ENCODE results near the gene GJB5. TPM values are rescaled to one million over a fixed set of nuclear protein-coding genes. Genes with fewer than 3 reads are reported as not detected.

GJB5 gene
- 4.0 and 11.5 TPM in 2 replicates for polyA plus RNA-seq

DNA sequence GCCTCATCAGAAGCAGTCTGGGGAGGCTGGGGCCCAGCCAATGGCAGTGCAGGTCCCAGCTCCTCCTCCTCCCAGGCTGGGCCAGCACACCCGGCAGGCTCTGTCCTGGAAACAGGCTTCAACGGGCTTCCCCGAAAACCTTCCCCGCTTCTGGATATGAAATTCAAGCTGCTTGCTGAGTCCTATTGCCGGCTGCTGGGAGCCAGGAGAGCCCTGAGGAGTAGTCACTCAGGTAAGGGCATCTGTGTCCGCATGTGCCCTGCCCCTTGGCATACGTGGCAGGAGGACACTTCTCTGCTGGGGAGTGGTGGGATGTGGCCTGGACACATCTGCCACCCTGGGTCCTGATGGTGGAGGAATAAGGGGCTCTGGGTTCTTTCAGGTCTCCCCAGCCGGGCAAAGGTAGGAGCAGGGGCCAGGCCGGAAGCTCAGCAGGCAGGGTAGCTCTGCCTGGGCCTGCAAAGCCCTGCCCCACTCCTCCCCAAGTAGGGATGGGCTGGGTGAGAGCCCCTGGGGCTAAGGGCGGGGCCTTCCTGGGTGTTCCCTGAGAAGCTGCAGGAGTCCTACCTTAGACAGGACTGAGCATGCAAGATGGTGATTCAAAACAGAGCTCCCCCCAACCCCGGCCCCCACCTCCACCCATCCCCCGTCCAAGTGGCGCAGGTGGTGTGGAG lies at the start of gene GJB5:
TSS of gene GJB5 (plus strand) at position 84 of the 674 bp plus-strand sequence. CDS start 2,284 bp downstream, outside the sequence.

DNA sequence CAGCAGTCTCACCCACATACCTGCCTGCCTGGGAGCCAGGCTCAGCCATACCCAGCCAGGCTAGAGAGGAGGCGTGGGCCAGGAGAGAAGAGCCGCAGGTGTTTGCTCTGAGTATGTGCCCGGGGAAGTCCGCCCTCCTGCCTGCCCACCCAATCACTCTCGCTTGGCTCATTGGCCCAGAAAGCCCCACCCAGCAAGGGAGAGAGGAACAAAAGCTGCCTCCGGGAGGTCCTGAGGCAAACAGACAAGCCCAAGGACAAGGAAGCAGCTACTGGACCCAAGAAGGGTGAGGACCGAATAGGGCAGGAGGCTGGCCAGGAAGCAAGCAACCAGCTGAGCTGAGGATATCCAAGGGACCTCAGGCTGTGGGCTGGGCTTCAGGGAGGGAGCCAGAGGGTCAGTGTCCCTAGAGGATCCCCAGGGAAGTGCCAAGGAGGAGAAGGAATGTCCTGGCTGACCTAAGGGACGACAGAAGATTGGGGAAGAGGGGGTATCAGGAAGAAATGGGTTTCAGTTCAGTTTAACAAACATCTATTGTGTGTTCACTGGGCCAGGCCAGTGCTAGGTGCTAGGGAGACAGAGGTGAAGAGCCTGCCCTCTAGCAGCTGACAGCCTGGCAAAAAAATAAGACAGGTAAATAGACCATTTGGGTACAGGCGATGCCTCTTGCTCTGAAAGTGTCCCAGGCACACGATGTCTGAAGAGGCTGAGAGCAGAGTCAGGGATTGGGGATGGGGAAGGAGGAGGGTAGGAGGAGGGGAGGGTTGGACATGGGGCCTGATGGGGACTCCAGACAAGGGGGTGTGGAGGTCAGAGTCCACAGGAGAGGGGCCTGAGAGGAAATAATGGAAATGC lies 4.9 kb downstream of the GJB5 start, which contains the start of gene GJB4:
TSS of gene GJB4 (plus strand) at position 238 of the 855 bp plus-strand sequence. CDS start 1,515 bp downstream, outside the sequence.

DNA sequence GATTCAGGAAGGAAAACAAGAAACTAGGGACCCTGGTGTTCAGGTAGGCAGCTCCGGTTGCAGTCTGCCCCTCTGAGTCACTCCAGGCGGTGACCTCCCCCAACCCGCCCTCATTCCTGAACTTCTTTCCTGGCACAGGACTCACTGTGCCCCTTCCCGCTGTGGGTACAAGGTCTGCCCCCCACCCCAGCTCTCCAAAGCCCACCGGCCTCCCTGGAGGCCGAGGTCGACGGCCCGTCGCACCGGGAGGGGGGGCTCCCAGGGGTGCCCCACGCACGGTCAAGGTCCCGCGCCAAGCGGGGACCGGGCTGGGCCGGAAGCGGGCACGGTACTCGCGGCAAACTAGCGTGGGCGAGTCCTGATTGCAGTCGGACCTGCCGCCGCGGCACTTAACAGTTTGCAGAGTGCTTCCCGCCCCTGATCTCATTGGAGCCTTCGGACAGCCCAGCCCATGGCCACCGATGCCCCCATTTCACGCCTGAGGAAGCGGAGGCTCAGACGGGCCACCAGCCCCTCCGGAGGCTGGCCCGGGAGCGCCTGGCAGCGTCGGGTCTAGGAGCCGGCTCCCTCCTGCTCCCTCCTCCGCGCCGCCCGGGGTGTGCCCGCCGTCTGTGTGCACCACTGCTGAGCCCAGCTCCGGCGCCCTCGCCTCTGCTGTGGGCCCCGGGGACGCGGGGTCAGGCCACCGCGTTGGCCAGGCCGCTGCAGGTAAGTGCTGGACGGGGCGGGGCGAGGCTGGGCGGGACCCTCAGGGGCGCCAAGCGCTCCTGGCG lies 26.4 kb downstream of the GJB5 start, which contains the start of gene GJB3:
TSS of gene GJB3 (plus strand) at position 144 of the 773 bp plus-strand sequence. CDS start 3,549 bp downstream, outside the sequence.

DNA sequence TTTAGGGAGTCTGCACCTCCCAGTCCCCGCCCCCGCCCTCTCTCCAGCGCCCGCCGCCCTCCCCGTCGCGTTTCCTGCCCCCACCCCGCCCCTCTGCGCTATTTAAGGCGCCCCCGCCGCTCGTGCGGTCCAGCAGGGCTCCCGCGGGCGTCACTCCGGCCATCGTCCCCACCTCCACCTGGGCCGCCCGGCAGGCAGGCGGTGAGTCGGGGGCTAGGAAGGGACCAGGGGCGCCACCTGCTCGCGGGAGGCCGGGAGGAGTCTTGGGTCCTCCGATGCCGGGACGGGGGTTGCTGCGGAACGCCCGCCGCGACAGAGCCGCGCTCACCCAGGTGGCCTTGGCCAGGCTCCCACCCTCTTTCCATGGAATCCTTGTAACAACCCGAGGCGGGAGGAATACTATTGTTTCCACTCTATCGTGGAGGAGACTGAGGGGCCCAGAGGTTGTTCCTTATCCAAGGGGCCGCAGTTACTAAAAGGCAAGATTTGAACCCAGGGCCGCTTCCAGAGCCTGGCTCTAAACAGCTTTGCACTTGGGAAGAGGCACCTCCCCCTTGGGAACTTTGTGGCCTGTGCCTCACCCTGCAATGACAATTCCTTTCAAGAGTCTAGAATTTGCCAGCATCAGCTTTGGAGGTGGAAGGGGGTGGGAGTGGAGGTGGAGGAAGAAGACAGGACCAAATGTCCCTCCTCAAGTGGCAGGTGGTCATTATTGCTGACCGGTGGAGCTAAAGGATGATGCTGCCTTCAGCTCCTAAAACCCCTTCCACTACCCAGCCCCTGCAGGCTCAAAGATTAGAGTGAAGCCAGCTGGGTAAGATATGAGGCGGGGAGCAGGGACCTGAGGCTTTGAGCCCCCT lies 38.3 kb downstream of the GJB5 start, which contains the start of gene GJA4:
TSS of gene GJA4 (plus strand) at position 132 of the 860 bp plus-strand sequence. CDS start 1,215 bp downstream, outside the sequence.

Other genes starting within 250 kb of the GJB5 start
- gene GJB4, start 4.7 kb downstream of the GJB5 start, polyA plus RNA-seq = not detected in 2 replicates
- gene GJB3, start 26.2 kb downstream of the GJB5 start, polyA plus RNA-seq = 4.4 and 12.3 TPM in 2 replicates
- not detected in 2 replicates for gene GJA4, start 38.0 kb downstream of the GJB5 start, polyA plus RNA-seq
- gene SMIM12, start 104.7 kb downstream of the GJB5 start, polyA plus RNA-seq = 48.0 and 77.6 TPM in 2 replicates
- gene DLGAP3, start 174.6 kb downstream of the GJB5 start, polyA plus RNA-seq = 0.28 TPM in 1 of 2 replicates, not detected in the other
- gene TMEM35B, start 230.3 kb downstream of the GJB5 start, polyA plus RNA-seq = 26.0 and 26.2 TPM in 2 replicates